H1 (cell line): ENCODE data around the gene NPFF. TPM values are rescaled to one million over a fixed set of nuclear protein-coding genes. Genes with fewer than 3 reads are reported as not detected.

Experiments
- CTCF ChIA-PET: fragments of 300-600 bp; sonication (Branson Sonifier 250); formaldehyde crosslinking; loops from one replicate; lab custom pipeline; 2021; ENCODE audit not compliant: partially characterized antibody; lab: Charles Lee
- POLR2A ChIA-PET: fragments of 300-600 bp; sonication (Branson Sonifier 250); formaldehyde crosslinking; loops from one replicate; lab custom pipeline; 2021; ENCODE audit warnings: inconsistent platforms; ENCODE audit not compliant: partially characterized antibody; lab: Charles Lee
- DNase-seq, 2 experiments: peaks; one replicate each; pipeline versions ENCODE4 v3.0.0 to v3.0.0-alpha.2; 2010 to 2022; ENCODE audit warnings: low spot score in 2 of 2, low read depth in 1 of 2, mixed read lengths in 1 of 2
- FAIRE-seq: peaks from 2 replicates; lab custom pipeline; 2011; peaks lifted over from hg19 to GRCh38; lab: Jason Lieb, UNC
- H2AFZ ChIP-seq: 2 replicates; pipeline ENCODE4 v1.8.1; 2012; ENCODE audit warnings: low read length, inconsistent platforms
- H2AK5ac ChIP-seq: 2 replicates; pipeline ENCODE4 v1.6.1; 2013; ENCODE audit warnings: low read depth, low read length
- H2BK120ac ChIP-seq: replicated peaks from 2 replicates; pipeline ENCODE3; 2013; ENCODE audit warnings: low read depth, low read length, inconsistent platforms
- H2BK12ac ChIP-seq: 2 replicates; pipeline ENCODE4 v1.6.1; 2013; ENCODE audit warnings: low read depth, low read length
- H2BK15ac ChIP-seq: 2 replicates; pipeline ENCODE4 v1.6.1; 2013; ENCODE audit warnings: low read length
- H2BK20ac ChIP-seq: 2 replicates; pipeline ENCODE4 v1.6.1; 2013; ENCODE audit warnings: low read length
- H2BK5ac ChIP-seq: 2 replicates; pipeline ENCODE4 v1.6.1; 2013; ENCODE audit warnings: low read depth, low read length
- H3K14ac ChIP-seq: 2 replicates; pipeline ENCODE4 v1.6.1; 2013; ENCODE audit warnings: inconsistent platforms; ENCODE audit not compliant: insufficient read length
- H3K18ac ChIP-seq: 2 replicates; pipeline ENCODE4 v1.6.1; 2013; ENCODE audit warnings: low read length; ENCODE audit errors: extremely low read depth
- H3K23ac ChIP-seq: 2 replicates; pipeline ENCODE4 v1.6.1; 2013; ENCODE audit warnings: inconsistent platforms; ENCODE audit not compliant: insufficient read length
- H3K23me2 ChIP-seq: 2 replicates; pipeline ENCODE4 v1.6.1; 2013; ENCODE audit warnings: low read depth, low read length
- H3K27ac ChIP-seq: 2 replicates; pipeline ENCODE4 v1.6.1; 2011; ENCODE audit warnings: low read depth, low read length, inconsistent platforms
- H3K27me3 ChIP-seq, 4 experiments: replicated peaks in 1 of 4; 1 replicate in 1 of 4; 2 replicates in 3 of 4; pipeline versions ENCODE4 v1.6.1 to v1.8.1; 2011 to 2013; ENCODE audit warnings: low read length in 3 of 4, mild to moderate bottlenecking in 3 of 4, inconsistent platforms in 2 of 4, mixed read lengths in 2 of 4, moderate library complexity in 1 of 4; ENCODE audit not compliant: control insufficient read depth in 3 of 4, insufficient read depth in 3 of 4; ENCODE audit errors: extremely low read depth in 1 of 4
- H3K36me3 ChIP-seq, 4 experiments: 2 replicates each; pipeline versions ENCODE4 v1.6.1 to v1.8.1; 2011 to 2013; ENCODE audit warnings: mild to moderate bottlenecking in 4 of 4, low read length in 3 of 4, moderate library complexity in 2 of 4, control low read depth in 1 of 4, inconsistent platforms in 1 of 4; ENCODE audit not compliant: insufficient read depth in 4 of 4, control insufficient read depth in 2 of 4
- H3K4ac ChIP-seq: replicated peaks from 2 replicates; pipeline ENCODE3; 2013; ENCODE audit warnings: low read length, low read depth, mixed read lengths, inconsistent platforms; ENCODE audit not compliant: insufficient read length
- H3K4me1 ChIP-seq, 4 experiments: replicated peaks in 1 of 4; 1 replicate in 1 of 4; 2 replicates in 3 of 4; pipeline versions ENCODE4 v1.6.1 to v1.8.1; 2011 to 2013; ENCODE audit warnings: low read length in 3 of 4, inconsistent platforms in 2 of 4, mixed read lengths in 1 of 4; ENCODE audit not compliant: insufficient read depth in 4 of 4, control insufficient read depth in 3 of 4
- H3K4me2 ChIP-seq, 2 experiments: 2 replicates each; pipeline versions ENCODE4 v1.6.1 to v1.8.1; 2011 to 2013; ENCODE audit warnings: low read depth in 2 of 2, low read length in 2 of 2, control low read depth in 1 of 2, inconsistent platforms in 1 of 2, mild to moderate bottlenecking in 1 of 2; ENCODE audit not compliant: insufficient read depth in 1 of 2
- H3K4me3 ChIP-seq, 4 experiments: fragments of 200-600, 300-600 bp in 1 of 4; sonication (generic), shearing (Covaris generic), sonication (Bioruptor Twin) in 1 of 4; 2 replicates each; pipeline versions ENCODE4 v1.5.1 to v1.8.1; 2011 to 2016; ENCODE audit warnings: low read length in 4 of 4, low read depth in 3 of 4, control low read depth in 2 of 4, inconsistent platforms in 2 of 4, mild to moderate bottlenecking in 2 of 4, mixed read lengths in 1 of 4, moderate library complexity in 1 of 4; ENCODE audit not compliant: insufficient read depth in 2 of 4; ENCODE audit errors: extremely low read depth in 1 of 4
- H3K56ac ChIP-seq: replicated peaks from 2 replicates; pipeline ENCODE3; 2013; ENCODE audit warnings: low read depth, mild to moderate bottlenecking, mixed read lengths, low read length, inconsistent platforms; ENCODE audit not compliant: insufficient read length
- H3K79me1 ChIP-seq: 2 replicates; pipeline ENCODE4 v1.6.1; 2013; ENCODE audit warnings: low read depth, low read length, control low read depth
- H3K79me2 ChIP-seq, 2 experiments: 2 replicates each; pipeline versions ENCODE4 v1.6.1 to v1.8.1; 2012 to 2013; ENCODE audit warnings: low read length in 2 of 2, mild to moderate bottlenecking in 2 of 2, inconsistent platforms in 1 of 2; ENCODE audit not compliant: insufficient read depth in 2 of 2, control insufficient read depth in 1 of 2
- H3K9ac ChIP-seq, 4 experiments: replicated peaks in 1 of 4; 1 replicate in 1 of 4; 2 replicates in 3 of 4; pipeline versions ENCODE4 v1.6.1 to v1.8.1; 2011 to 2013; ENCODE audit warnings: low read depth in 3 of 4, low read length in 3 of 4, control low read depth in 2 of 4, mild to moderate bottlenecking in 2 of 4, moderate library complexity in 2 of 4, inconsistent platforms in 1 of 4; ENCODE audit errors: extremely low read depth in 1 of 4
- H3K9me3 ChIP-seq, 2 experiments: 2 replicates each; pipeline versions ENCODE4 v1.6.1 to v1.8.1; 2012 to 2013; ENCODE audit warnings: mild to moderate bottlenecking in 2 of 2, moderate library complexity in 2 of 2, control low read depth in 1 of 2, inconsistent platforms in 1 of 2, low read depth in 1 of 2, low read length in 1 of 2, mixed read lengths in 1 of 2; ENCODE audit not compliant: insufficient read depth in 2 of 2
- H4K20me1 ChIP-seq, 2 experiments: replicated peaks in 1 of 2; 2 replicates each; pipeline versions ENCODE3 to v1.8.1; 2011 to 2013; ENCODE audit warnings: inconsistent platforms in 2 of 2, low read length in 2 of 2, mild to moderate bottlenecking in 1 of 2; ENCODE audit not compliant: insufficient read depth in 2 of 2, control insufficient read depth in 1 of 2
- H4K5ac ChIP-seq: 2 replicates; pipeline ENCODE4 v1.6.1; 2013; ENCODE audit warnings: low read length, low read depth, mixed read lengths, inconsistent platforms; ENCODE audit not compliant: insufficient read length
- H4K8ac ChIP-seq: 2 replicates; pipeline ENCODE4 v1.8.0; 2013; ENCODE audit warnings: mild to moderate bottlenecking, moderate library complexity, low read length, inconsistent platforms; ENCODE audit not compliant: insufficient read depth; ENCODE audit errors: extremely low read depth
- H4K91ac ChIP-seq: replicated peaks from 2 replicates; pipeline ENCODE3; 2013; ENCODE audit warnings: low read length, mixed read lengths, inconsistent platforms; ENCODE audit not compliant: insufficient read length
- GABPA ChIP-seq: IDR thresholded peaks from 2 replicates; pipeline ENCODE4 v1.6.1; 2011; ENCODE audit warnings: mild to moderate bottlenecking, low read length, moderate library complexity, borderline replicate concordance; ENCODE audit not compliant: insufficient read depth
- POLR2AphosphoS5 ChIP-seq: IDR thresholded peaks from 2 replicates; pipeline ENCODE4 v1.6.1; 2011; ENCODE audit warnings: low read depth, low read length
- RBBP5 ChIP-seq: IDR thresholded peaks from 2 replicates; pipeline ENCODE4 v1.7.1; 2012; ENCODE audit warnings: low read depth, mild to moderate bottlenecking, inconsistent platforms, low read length, moderate library complexity, borderline replicate concordance
- YY1 ChIP-seq: IDR thresholded peaks from 2 replicates; pipeline ENCODE4 v1.6.1; 2011; ENCODE audit warnings: low read depth, mild to moderate bottlenecking, low read length
- WGBS, 2 experiments: shearing (Covaris generic) in 1 of 2; methylation state at CpG; one replicate each; pipeline versions ENCODE4 v1.1.6 to v1.1.7; 2013 to 2015; ENCODE audit warnings: low lambda C conversion rate in 2 of 2, mixed read lengths in 2 of 2, inconsistent platforms in 1 of 2, low coverage in 1 of 2, missing lambda C conversion rate in 1 of 2; ENCODE audit not compliant: insufficient replicate concordance in 2 of 2, insufficient coverage in 1 of 2, insufficient read length in 1 of 2; ENCODE audit errors: extremely low coverage in 1 of 2, missing lambda C conversion rate in 1 of 2; 5-methylcytosine and 5-hydroxymethylcytosine counted together
- polyA plus RNA-seq, 7 experiments: library from polyadenylated mRNA; depleted of rRNA in 3 of 7; stranded (reverse) in 5 of 7; unstranded in 2 of 7; fragments of >200 nt in 5 of 7; fragments of 200-250 nt in 2 of 7; gene quantifications; 1 replicate in 5 of 7; 2 replicates in 1 of 7; 4 replicates in 1 of 7; pipeline versions ENCODE4 v1.2.1 to v1.2.3, GENCODE V29; 2011 to 2013; ENCODE audit warnings: missing spikeins in 2 of 7, mixed read lengths in 2 of 7
- total RNA-seq: library from RNA; stranded (reverse); fragmentation: NEBNext Ultra II Directional; extraction: Animal tissue kit (Norgen Biotek cat#: 25700); gene quantifications from 2 replicates; pipeline ENCODE4 v1.2.1, GENCODE V29; 2021

Gene NPFF
- total and polyA plus RNA-seq, 2 of the 8 experiments (the other 6 are each of a cell fraction or from before 2014, with no cell fraction given), result not detected

GRCh38 chr12:53466640-53467039 is 40.6 kb downstream of the NPFF start:
- Histone ChIP-seq H3K23ac (no peak overlapping the region), H3K18ac (no peak overlapping the region), H2AK5ac (no peak overlapping the region), H4K91ac (no peak overlapping the region), H3K56ac (no peak overlapping the region), H3K4me2 (no peak overlapping the region), H3K9ac (no peak overlapping the region), H2BK12ac (no peak overlapping the region), H3K27me3 (no peaks in the 10 kb centered on the region), H2BK5ac (no peak overlapping the region; the same call in 1 of the 2 replicates), H3K36me3 (peaks cover 85 to 100% (median 92%) of the 10 kb centered on the region in 4 experiments), H3K23me2 (no peaks in the 10 kb centered on the region; the same call in 1 of the 2 replicates), H4K5ac (no peak overlapping the region), H3K9me3 (no peaks in the 10 kb centered on the region), H2BK20ac (no peak overlapping the region), H2BK120ac (no peak overlapping the region), H4K20me1 (peaks cover 36 to 43% of the 10 kb centered on the region in 2 experiments), H4K8ac (no peak overlapping the region), H3K4ac (no peak overlapping the region), H3K27ac (no peak overlapping the region), H3K79me1 (peaks cover 7% of the 10 kb centered on the region), H2BK15ac (no peak overlapping the region), H3K14ac (no peak overlapping the region), H3K79me2 (peaks cover 0 to 64% of the 10 kb centered on the region in 2 experiments; a peak in 2 of 4 replicates), H3K4me1 (peaks cover 0 to 5% (median 0%) of the 10 kb centered on the region in 4 experiments; a peak in 2 of 7 replicates), H3K4me3 (no peak overlapping the region), H2AFZ (no peak overlapping the region)
- WGBS, 2 experiments, result 89% methylated on average over 4 of the region's 4 CpGs; no CpG with 5 or more reads in 1 of the 2 experiments
- no peak for TF ChIP-seq YY1
- peak; percentile 32; the same call in 1 of the 2 replicates for TF ChIP-seq POLR2AphosphoS5
- TF ChIP-seq GABPA, result no peak
- TF ChIP-seq RBBP5, result no peak
- DNase-seq (no peak), FAIRE-seq (no peak)
- POLR2A ChIA-PET, result interaction anchor here (1.1 to 67.0 kb wide), 3 partner anchors 1 to 40 kb away, joined by 3 to 3397 read pairs (median 3397); partner anchors contain the start of genes MAP3K12, NPFF, PCBP2 and PRR13
- CTCF ChIA-PET, result interaction anchor here (1.5 to 6.4 kb wide), 2 partner anchors 8 to 36 kb away, joined by 3 to 57 read pairs; no protein-coding TSS in a partner anchor
